Ishikawa (cell line): ENCODE results near the gene HTT.

ENCODE experiments used
- CEBPB ChIP-seq: IDR thresholded peaks from 2 replicates; pipeline ENCODE4 v1.6.1; 2012
- CREB1 ChIP-seq: IDR thresholded peaks from 2 replicates; pipeline ENCODE4 v1.6.1; 2012; ENCODE audit warnings: low read depth
- EGR1 ChIP-seq: IDR thresholded peaks from 2 replicates; pipeline ENCODE4 v1.6.1; 2012
- EP300 ChIP-seq: IDR thresholded peaks from 2 replicates; pipeline ENCODE4 v1.6.1; 2012; ENCODE audit warnings: borderline replicate concordance
- FOXM1 ChIP-seq: IDR thresholded peaks from 2 replicates; pipeline ENCODE4 v1.6.1; 2012; ENCODE audit warnings: low read depth, borderline replicate concordance
- NFIC ChIP-seq: IDR thresholded peaks from 2 replicates; pipeline ENCODE4 v1.6.1; 2012
- RAD21 ChIP-seq: IDR thresholded peaks from 2 replicates; pipeline ENCODE4 v1.6.1; 2012; ENCODE audit warnings: low read depth
- TAF1 ChIP-seq: IDR thresholded peaks from 2 replicates; pipeline ENCODE4 v1.6.1; 2012; ENCODE audit warnings: low read depth, mild to moderate bottlenecking
- TCF12 ChIP-seq: IDR thresholded peaks from 2 replicates; pipeline ENCODE4 v1.6.1; 2012; ENCODE audit warnings: low read depth
- TEAD4 ChIP-seq: IDR thresholded peaks from 2 replicates; pipeline ENCODE4 v1.6.1; 2012
- YY1 ChIP-seq: IDR thresholded peaks from 2 replicates; pipeline ENCODE4 v1.6.1; 2012; ENCODE audit warnings: low read depth
- ZBTB7A ChIP-seq: IDR thresholded peaks from 2 replicates; pipeline ENCODE4 v1.6.1; 2012; ENCODE audit warnings: low read depth
- TF ChIP-seq, protein P1 (sequence below): IDR thresholded peaks from 2 replicates; pipeline ENCODE4 v1.6.1; 2012; ENCODE audit warnings: low read depth, mild to moderate bottlenecking
- TF ChIP-seq, protein P2 (sequence below): IDR thresholded peaks from 2 replicates; pipeline ENCODE4 v1.6.1; 2012
- TF ChIP-seq, protein P3 (sequence below): IDR thresholded peaks from 2 replicates; pipeline ENCODE4 v1.6.1; 2012

HTT gene

DNA sequence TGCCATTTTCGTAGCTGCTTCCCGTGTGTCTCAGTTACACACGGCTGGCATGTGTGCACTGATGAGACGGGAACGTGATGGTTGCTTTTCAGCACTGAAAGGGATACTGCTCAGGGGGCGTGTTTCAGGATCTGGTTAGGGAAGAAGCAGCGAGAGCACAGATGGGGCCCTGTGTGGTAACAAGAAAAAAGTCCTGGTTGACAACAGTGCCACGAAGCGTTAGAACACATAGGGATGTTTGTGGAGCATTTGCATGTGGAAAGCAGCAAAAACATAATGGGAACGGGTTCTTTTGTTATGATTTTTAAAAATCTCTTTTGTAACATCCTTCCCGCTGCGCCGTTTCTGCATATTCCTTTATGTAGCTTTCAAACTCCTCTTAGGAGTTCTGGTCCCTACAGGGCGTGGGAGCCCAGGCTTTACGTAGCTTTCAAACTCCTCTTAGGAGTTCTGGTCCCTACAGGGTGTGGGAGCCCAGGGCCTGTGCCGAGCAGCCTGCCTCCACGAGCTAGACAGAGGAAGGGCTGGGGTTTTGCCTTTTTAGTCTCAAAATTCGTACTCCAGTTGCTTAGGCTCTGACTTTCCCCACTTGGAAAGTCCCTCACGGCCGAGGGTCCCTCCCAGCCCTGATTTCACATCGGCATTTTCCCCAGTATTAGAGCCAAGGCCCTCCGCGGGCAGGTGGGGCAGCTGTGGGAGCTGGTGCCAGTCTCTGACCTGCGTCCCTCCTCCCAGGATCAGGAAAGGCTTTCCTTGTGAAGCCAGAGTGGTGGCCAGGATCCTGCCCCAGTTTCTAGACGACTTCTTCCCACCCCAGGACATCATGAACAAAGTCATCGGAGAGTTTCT, 163.5 kb downstream of the HTT start:
- TF ChIP-seq RAD21 (no peak), YY1 (no peak), TEAD4 (no peak), FOXM1 (no peak), TAF1 (no peak), TCF12 (no peak), CEBPB (no peak), CREB1 (no peak)
- TF ChIP-seq, protein P1, sequence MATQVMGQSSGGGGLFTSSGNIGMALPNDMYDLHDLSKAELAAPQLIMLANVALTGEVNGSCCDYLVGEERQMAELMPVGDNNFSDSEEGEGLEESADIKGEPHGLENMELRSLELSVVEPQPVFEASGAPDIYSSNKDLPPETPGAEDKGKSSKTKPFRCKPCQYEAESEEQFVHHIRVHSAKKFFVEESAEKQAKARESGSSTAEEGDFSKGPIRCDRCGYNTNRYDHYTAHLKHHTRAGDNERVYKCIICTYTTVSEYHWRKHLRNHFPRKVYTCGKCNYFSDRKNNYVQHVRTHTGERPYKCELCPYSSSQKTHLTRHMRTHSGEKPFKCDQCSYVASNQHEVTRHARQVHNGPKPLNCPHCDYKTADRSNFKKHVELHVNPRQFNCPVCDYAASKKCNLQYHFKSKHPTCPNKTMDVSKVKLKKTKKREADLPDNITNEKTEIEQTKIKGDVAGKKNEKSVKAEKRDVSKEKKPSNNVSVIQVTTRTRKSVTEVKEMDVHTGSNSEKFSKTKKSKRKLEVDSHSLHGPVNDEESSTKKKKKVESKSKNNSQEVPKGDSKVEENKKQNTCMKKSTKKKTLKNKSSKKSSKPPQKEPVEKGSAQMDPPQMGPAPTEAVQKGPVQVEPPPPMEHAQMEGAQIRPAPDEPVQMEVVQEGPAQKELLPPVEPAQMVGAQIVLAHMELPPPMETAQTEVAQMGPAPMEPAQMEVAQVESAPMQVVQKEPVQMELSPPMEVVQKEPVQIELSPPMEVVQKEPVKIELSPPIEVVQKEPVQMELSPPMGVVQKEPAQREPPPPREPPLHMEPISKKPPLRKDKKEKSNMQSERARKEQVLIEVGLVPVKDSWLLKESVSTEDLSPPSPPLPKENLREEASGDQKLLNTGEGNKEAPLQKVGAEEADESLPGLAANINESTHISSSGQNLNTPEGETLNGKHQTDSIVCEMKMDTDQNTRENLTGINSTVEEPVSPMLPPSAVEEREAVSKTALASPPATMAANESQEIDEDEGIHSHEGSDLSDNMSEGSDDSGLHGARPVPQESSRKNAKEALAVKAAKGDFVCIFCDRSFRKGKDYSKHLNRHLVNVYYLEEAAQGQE, result no peak

DNA sequence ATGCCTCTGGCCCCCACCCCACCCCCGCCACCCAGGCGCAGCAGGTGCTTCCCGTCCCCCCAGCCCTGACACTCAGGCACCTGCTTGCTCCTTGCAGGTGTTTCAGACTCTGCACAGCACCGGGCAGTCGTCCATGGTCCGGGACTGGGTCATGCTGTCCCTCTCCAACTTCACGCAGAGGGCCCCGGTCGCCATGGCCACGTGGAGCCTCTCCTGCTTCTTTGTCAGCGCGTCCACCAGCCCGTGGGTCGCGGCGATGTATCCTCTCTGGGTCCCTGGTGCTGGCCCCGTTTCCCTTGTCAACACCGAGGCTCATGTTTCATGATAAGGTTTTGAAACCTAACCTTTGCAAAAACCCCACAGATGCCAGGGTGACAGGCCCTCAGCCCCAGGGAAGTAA, 164.2 kb downstream of the HTT start:
- TF ChIP-seq FOXM1 (no peak), NFIC (no peak), CREB1 (no peak), TAF1 (no peak), ZBTB7A (no peak)
- TF ChIP-seq, protein P1, result no peak
- TF ChIP-seq, protein P2, sequence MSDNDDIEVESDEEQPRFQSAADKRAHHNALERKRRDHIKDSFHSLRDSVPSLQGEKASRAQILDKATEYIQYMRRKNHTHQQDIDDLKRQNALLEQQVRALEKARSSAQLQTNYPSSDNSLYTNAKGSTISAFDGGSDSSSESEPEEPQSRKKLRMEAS, result no peak

DNA sequence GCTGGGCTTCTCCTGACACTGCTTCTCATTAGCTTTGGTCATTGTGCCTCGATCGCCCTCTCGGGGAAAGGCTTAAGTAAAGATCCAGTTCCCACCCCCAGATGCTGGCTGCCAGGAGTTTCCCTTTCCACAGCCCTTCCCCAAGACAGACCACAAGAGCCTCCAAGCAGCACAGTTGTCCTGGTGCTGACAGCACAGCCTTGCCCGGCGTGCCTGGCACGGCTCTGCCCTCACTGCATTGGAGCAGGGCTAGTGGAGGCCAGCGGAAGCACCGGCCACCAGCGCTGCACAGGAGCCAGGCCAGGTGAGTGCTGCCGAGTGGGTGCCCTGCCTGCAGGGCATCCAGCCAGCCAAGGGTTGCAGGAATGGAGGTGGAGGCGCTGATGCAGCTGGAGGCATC, 164.8 kb downstream of the HTT start:
- TF ChIP-seq TCF12, result no peak
- TF ChIP-seq FOXM1, result no peak
- TF ChIP-seq TAF1, result no peak
- TF ChIP-seq, protein P2, result no peak

DNA sequence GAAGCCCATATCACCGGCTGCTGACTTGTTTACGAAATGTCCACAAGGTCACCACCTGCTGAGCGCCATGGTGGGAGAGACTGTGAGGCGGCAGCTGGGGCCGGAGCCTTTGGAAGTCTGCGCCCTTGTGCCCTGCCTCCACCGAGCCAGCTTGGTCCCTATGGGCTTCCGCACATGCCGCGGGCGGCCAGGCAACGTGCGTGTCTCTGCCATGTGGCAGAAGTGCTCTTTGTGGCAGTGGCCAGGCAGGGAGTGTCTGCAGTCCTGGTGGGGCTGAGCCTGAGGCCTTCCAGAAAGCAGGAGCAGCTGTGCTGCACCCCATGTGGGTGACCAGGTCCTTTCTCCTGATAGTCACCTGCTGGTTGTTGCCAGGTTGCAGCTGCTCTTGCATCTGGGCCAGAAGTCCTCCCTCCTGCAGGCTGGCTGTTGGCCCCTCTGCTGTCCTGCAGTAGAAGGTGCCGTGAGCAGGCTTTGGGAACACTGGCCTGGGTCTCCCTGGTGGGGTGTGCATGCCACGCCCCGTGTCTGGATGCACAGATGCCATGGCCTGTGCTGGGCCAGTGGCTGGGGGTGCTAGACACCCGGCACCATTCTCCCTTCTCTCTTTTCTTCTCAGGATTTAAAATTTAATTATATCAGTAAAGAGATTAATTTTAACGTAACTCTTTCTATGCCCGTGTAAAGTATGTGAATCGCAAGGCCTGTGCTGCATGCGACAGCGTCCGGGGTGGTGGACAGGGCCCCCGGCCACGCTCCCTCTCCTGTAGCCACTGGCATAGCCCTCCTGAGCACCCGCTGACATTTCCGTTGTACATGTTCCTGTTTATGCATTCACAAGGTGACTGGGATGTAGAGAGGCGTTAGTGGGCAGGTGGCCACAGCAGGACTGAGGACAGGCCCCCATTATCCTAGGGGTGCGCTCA, 165.8 kb downstream of the HTT start:
- TF ChIP-seq CEBPB (no peak), RAD21 (no peak), YY1 (no peak), NFIC (no peak), TEAD4 (no peak), ZBTB7A (no peak), EP300 (no peak), CREB1 (no peak), TCF12 (no peak), TAF1 (no peak), EGR1 (no peak)
- TF ChIP-seq, protein P2, result no peak
- TF ChIP-seq, protein P3, sequence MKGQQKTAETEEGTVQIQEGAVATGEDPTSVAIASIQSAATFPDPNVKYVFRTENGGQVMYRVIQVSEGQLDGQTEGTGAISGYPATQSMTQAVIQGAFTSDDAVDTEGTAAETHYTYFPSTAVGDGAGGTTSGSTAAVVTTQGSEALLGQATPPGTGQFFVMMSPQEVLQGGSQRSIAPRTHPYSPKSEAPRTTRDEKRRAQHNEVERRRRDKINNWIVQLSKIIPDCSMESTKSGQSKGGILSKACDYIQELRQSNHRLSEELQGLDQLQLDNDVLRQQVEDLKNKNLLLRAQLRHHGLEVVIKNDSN, result no peak
- TF ChIP-seq, protein P1, result no peak
